ENCODE measurements around the gene FAM149B1. TPM values are rescaled to one million over a fixed set of nuclear protein-coding genes. Genes with fewer than 3 reads are reported as not detected.

FAM149B1 gene
- total RNA-seq, 2 donors from 2014 or later: 4.9 to 17.1 TPM

DNA sequence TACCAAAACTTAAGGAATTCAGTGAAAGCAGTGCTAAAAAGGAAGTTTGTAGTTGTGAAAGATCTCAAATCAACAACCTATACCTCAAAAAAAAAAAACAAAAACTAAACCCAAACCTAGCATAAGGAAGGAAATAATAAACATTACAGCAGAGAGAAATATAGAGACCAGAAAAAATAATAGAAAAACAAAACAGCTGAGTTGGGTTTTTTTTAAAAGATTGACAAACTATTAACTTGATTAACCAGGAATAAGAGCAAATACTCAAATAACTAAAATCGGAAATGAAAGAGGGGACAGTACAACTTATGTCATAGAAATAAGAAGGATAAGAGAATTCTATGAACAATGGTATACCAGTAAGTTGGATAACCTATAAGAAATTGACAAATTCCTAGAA is 6.8 kb upstream of the FAM149B1 start:
- no peak overlapping the region for H3K27ac ChIP-seq
- H3K9me3 ChIP-seq: no peaks in the 10 kb centered on the region
- WGBS, 2 donors: 78 to 84% methylated on average over 1 of the region's 1 CpG
- H3K4me3 ChIP-seq: no peak overlapping the region
- intact Hi-C loops (cut with DNase I): loop anchor here (10.0 kb wide), 1 partner anchor 56 kb away; no protein-coding TSS in a partner anchor
- ATAC-seq: no peak
- no peaks in the 10 kb centered on the region for H3K27me3 ChIP-seq
- H3K36me3 ChIP-seq (replicated peaks in 1 of 2; ENCODE audit: insufficient read depth in 1 of 2, low read depth in 2 of 2): peaks cover 0 to 10% of the 10 kb centered on the region in 2 donors
- no peak for TF ChIP-seq POLR2A (IDR thresholded peaks at IDR 0.05)
- TF ChIP-seq, protein P1, sequence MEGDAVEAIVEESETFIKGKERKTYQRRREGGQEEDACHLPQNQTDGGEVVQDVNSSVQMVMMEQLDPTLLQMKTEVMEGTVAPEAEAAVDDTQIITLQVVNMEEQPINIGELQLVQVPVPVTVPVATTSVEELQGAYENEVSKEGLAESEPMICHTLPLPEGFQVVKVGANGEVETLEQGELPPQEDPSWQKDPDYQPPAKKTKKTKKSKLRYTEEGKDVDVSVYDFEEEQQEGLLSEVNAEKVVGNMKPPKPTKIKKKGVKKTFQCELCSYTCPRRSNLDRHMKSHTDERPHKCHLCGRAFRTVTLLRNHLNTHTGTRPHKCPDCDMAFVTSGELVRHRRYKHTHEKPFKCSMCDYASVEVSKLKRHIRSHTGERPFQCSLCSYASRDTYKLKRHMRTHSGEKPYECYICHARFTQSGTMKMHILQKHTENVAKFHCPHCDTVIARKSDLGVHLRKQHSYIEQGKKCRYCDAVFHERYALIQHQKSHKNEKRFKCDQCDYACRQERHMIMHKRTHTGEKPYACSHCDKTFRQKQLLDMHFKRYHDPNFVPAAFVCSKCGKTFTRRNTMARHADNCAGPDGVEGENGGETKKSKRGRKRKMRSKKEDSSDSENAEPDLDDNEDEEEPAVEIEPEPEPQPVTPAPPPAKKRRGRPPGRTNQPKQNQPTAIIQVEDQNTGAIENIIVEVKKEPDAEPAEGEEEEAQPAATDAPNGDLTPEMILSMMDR (IDR thresholded peaks at IDR 0.05): no peak
- no peak for DNase-seq
- peaks cover 15% of the 10 kb centered on the region for H3K4me1 ChIP-seq

DNA sequence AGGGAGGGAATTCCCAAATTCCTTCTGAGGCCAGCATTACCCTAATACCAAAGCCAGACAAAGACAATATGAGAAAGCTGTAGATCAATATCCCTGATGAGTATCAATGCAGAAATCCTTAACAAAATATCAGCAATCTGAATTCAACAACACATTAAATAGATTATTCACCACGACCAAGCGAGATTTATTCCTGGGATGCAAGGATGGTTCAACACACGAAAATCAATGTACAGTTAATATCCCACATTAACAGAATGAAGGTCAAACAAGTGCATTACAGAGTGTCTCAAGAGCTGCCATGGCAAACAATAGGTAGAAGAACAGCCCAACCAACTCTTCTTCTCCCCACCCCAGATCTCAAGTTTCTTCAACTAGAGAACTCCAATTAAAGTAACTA is 6.3 kb upstream of the FAM149B1 start:
- Histone ChIP-seq H3K4me3 (no peak overlapping the region), H3K27me3 (no peaks in the 10 kb centered on the region), H3K36me3 (replicated peaks in 1 of 2; ENCODE audit: insufficient read depth in 1 of 2, low read depth in 2 of 2) (peaks cover 0 to 10% of the 10 kb centered on the region in 2 donors), H3K27ac (no peak overlapping the region), H3K9me3 (no peaks in the 10 kb centered on the region), H3K4me1 (peaks cover 21% of the 10 kb centered on the region)
- intact Hi-C loops (cut with DNase I): loop anchor here (10.0 kb wide), 1 partner anchor 57 kb away; no protein-coding TSS in a partner anchor
- ATAC-seq: no peak
- 93 to 96% methylated on average over 3 of the region's 3 CpGs for WGBS, 2 donors
- no peak for DNase-seq
- TF ChIP-seq POLR2A (IDR thresholded peaks at IDR 0.05): no peak
- TF ChIP-seq, protein P1 (IDR thresholded peaks at IDR 0.05): no peak

DNA sequence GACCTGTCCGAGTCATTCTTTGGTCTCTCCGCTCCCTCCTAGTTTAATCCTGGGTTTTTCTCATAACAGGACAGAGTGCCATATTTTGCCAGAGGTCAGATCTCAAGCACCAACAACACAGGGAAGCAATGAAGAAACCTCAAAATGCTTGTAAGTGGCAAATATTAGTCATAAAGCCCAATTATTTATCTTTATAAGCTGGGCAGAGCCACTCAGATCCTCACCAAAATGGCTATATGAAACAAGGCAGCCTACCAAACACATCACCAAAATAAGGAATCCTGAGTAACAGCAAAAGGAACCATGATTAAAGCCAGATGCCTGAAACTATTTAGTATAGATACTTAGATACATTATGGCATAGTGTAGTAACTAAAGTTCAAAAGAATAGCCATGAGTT is 4.8 kb upstream of the FAM149B1 start:
- 89 to 98% methylated on average over 2 of the region's 2 CpGs for WGBS, 2 donors
- Histone ChIP-seq H3K27ac (no peak overlapping the region), H3K4me1 (peaks cover 29% of the 10 kb centered on the region), H3K36me3 (replicated peaks in 1 of 2; ENCODE audit: insufficient read depth in 1 of 2, low read depth in 2 of 2) (peaks cover 0 to 10% of the 10 kb centered on the region in 2 donors), H3K4me3 (no peak overlapping the region), H3K9me3 (no peaks in the 10 kb centered on the region), H3K27me3 (no peaks in the 10 kb centered on the region)
- ATAC-seq (no peak), DNase-seq (no peak)
- intact Hi-C loops (cut with DNase I): loop anchor here (10.0 kb wide), 1 partner anchor 58 kb away; no protein-coding TSS in a partner anchor
- TF ChIP-seq POLR2A (IDR thresholded peaks at IDR 0.05): no peak
- TF ChIP-seq, protein P1 (IDR thresholded peaks at IDR 0.05): no peak

DNA sequence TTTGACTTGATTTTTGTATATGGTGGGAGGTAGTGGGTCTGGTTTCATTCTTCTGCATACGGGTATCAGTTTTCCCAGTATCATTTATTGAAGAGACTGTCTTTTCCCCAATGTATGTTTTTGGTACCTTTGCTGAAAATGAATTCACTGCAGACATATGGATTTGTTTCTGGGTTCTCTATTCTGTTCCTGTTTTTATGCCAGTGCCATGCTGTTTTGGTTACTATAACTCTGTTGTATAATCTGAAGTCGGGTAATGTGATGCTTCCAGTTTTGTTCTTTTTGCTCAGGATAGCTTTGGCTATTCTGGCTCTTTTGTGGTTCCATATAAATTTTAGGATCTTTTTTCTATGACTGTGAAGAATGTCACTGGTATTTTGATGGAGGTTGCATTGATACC is 947 bp upstream of the FAM149B1 start:
- no peak for TF ChIP-seq POLR2A (IDR thresholded peaks at IDR 0.05)
- TF ChIP-seq, protein P1 (IDR thresholded peaks at IDR 0.05): no peak
- Histone ChIP-seq H3K9me3 (no peaks in the 10 kb centered on the region), H3K27me3 (no peaks in the 10 kb centered on the region), H3K4me3 (peak overlapping the region in 1 of 2 donors; percentile 60), H3K36me3 (replicated peaks in 1 of 2; ENCODE audit: insufficient read depth in 1 of 2, low read depth in 2 of 2) (peaks cover 0 to 10% of the 10 kb centered on the region in 2 donors), H3K27ac (peak overlapping the region in 2 of 4 donors; percentile 81 to 95), H3K4me1 (peaks cover 36% of the 10 kb centered on the region)
- 88 to 89% methylated on average over 2 of the region's 2 CpGs for WGBS, 2 donors
- no peak for DNase-seq
- intact Hi-C loops (cut with DNase I): loop anchor here (10.0 kb wide), 1 partner anchor 62 kb away; no protein-coding TSS in a partner anchor
- no peak for ATAC-seq

DNA sequence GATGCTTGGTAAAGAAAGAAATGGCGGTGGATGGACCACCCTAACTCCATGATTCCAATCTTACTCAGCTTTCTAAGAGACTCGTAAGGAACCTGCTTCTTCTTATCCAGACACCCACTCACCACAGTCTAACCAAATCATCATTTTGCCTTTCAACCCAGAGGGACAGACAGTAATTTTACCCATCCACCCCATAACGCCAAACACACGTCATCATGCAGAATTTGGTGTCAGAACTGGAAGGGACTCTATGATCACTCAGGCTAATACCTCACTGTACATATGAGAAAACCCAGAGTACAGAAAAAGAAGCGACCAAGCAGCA is 499 bp upstream of the FAM149B1 start:
- DNase-seq (no peak), ATAC-seq (no peak)
- Histone ChIP-seq H3K27ac (peak overlapping the region; percentile 81 to 95 (median 92)), H3K9me3 (no peaks in the 10 kb centered on the region), H3K27me3 (no peaks in the 10 kb centered on the region), H3K4me1 (peaks cover 36% of the 10 kb centered on the region), H3K4me3 (peak overlapping the region; percentile 60 to 92), H3K36me3 (replicated peaks in 1 of 2; ENCODE audit: insufficient read depth in 1 of 2, low read depth in 2 of 2) (peaks cover 0 to 9% of the 10 kb centered on the region in 2 donors)
- 2 to 3% methylated on average over 5 of the region's 5 CpGs for WGBS, 2 donors
- TF ChIP-seq POLR2A (IDR thresholded peaks at IDR 0.05): no peak
- TF ChIP-seq, protein P1 (IDR thresholded peaks at IDR 0.05): no peak
- intact Hi-C loops (cut with DNase I): loop anchor here (10.0 kb wide), 1 partner anchor 63 kb away; no protein-coding TSS in a partner anchor
